Sciatic nerve (tissue), 2 donors: ENCODE results near the gene DHRS2. TPM values are rescaled to one million over a fixed set of nuclear protein-coding genes. Genes with fewer than 3 reads are reported as not detected.

Experiments
- ATAC-seq: fragments of 200-7000 bp; cut with Tn5 transposase; one replicate; pipeline ENCODE4 v1.9.1; 2020; ENCODE audit warnings: mild to moderate bottlenecking, moderate library complexity
- DNase-seq: peaks from one replicate; pipeline ENCODE4 v3.0.0-alpha.2; 2020; ENCODE audit warnings: low spot score
- intact Hi-C: fragments of 100-400 bp; cut with DNase I; formaldehyde crosslinking; loops from one replicate; pipeline ENCODE4 v1.14.2; 2022
- total RNA-seq: library from RNA; stranded (reverse); fragmentation: NEBNext Ultra II Directional; extraction: Animal tissue kit (Norgen Biotek cat#: 25700); gene quantifications from one replicate; pipeline ENCODE4 v1.2.1, GENCODE V29; 2021
- donor health status: DM: no; HTN: no; CAD: no.
- donor health status: DM: no; HTN: no; CAD: no.

The DHRS2 gene
- total RNA-seq, 1 donor from 2014 or later: not detected

- intact Hi-C loops: no loop called here
- DNase-seq (no peak), ATAC-seq (no peak)
Observed at GRCh38 chr14:23641915-23642588, 5.9 kb downstream of the DHRS2 start.

- intact Hi-C loops: no loop called here
- no peak for ATAC-seq
- no peak for DNase-seq
Observed at GRCh38 chr14:23643533-23644194, 7.5 kb downstream of the DHRS2 start.

- no peak for DNase-seq
- ATAC-seq: no peak
- intact Hi-C loops: no loop called here
Observed at GRCh38 chr14:23644195-23644918, 8.2 kb downstream of the DHRS2 start.

DNA sequence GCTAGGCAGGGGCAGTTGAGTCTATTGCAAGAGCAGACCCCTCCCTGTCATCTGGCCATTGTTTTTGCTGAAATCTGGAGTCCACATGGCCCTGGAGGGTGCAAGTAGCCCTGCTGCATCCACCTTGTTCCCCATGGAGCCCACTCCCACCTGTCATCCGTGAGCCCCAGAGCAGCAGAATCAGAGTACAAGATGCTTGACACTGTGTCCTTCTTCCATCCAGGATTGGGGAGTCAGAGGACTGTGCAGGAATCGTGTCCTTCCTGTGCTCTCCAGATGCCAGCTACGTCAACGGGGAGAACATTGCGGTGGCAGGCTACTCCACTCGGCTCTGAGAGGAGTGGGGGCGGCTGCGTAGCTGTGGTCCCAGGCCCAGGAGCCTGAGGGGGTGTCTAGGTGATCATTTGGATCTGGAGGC, 8.8 kb downstream of the DHRS2 start:
- no peak for DNase-seq
- intact Hi-C loops: no loop called here
- ATAC-seq: no peak

- ATAC-seq (no peak), DNase-seq (no peak)
- intact Hi-C loops: no loop called here
Observed at GRCh38 chr14:23645504-23645811, 9.3 kb downstream of the DHRS2 start.

GRCh38 chr14:23645812-23646647, 9.9 kb downstream of the DHRS2 start:
- no peak for DNase-seq
- intact Hi-C loops: no loop called here
- no peak for ATAC-seq

- no peak for ATAC-seq
- intact Hi-C loops: no loop called here
- no peak for DNase-seq
Observed at GRCh38 chr14:23646648-23647549, 10.7 kb downstream of the DHRS2 start.

DNA sequence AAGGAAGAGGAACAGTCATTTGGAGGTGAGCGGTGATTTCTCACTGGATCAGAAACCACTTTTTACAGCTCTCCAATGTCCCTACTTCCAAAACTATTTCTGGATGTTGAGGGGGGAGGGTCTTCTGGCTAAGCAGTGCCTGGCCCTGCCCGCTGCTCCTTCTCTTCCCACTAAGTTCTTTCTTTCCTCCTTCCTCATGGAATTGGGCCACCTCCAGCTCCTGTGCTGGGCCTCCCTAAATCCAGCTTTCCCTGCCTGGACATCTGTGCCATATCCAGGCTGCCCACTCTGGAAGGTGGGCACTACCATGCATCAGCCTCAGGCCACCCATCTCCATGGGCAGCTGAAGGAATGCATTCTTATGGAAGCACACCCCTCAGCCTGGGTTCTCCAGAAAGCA, 11.5 kb downstream of the DHRS2 start:
- DNase-seq: no peak
- no peak for ATAC-seq
- intact Hi-C loops: no loop called here

DNA sequence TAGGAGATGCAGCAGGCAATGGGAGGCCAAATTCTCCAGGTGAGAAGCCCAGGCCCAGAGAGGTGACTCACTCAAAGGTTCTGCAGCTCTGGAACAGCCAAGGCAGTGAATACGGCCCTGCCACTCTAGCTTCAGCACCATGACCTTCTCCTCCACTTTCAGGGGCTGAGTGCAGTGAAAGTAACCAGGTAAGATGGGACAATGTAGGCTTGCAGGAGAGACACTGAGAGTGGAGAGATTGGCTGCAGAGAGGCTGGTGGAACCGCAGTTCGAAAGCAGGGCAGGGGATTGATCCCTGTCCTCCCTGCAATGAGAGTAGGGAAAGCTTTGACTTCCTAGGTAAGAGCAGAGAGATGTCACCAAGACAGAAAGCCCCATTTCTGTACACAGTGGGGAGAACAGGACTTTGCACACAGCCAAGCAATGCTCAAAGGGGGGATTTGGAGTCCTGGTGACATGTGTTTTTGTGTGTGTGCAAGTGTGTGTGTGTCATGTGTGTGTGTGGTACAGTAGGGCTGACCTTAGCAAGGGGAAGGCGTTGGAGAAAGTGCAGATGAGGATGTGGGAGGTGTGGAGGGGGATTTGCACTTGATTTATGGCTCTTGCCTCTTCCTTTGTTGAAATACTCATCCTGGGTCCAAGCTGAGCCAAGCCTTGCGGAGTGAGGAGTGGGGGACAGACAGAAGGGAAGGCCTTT, 12.7 kb downstream of the DHRS2 start:
- ATAC-seq: no peak

GRCh38 chr14:23650506-23650905, 14.3 kb downstream of the DHRS2 start:
- ATAC-seq (no peak), DNase-seq (no peak)
- intact Hi-C loops: no loop called here

More for the DNA sequence above, 12.7 kb downstream of the DHRS2 start:
- intact Hi-C loops: no loop called here
- DNase-seq: no peak

DNA sequence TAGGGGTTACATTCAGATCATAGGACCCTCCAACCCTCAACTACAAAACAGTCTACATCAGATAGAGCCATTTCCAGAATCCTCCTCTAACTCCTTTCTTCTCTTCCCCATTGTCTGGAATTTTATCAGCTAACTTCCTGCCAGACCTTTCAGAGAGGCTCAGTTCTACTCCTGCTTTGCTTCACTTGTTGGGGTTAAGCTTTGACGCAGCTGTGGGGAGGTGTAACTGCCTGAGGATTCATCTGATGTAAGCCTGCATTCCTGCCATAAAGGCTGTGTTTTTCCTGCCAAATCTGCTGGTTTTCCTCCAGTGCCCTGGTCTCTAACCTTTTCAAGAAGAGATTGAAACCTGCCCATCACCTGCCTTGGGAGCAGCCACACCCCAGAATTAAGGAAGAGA, 16.9 kb downstream of the DHRS2 start:
- DNase-seq: no peak
- intact Hi-C loops: no loop called here
- ATAC-seq: no peak

DNA sequence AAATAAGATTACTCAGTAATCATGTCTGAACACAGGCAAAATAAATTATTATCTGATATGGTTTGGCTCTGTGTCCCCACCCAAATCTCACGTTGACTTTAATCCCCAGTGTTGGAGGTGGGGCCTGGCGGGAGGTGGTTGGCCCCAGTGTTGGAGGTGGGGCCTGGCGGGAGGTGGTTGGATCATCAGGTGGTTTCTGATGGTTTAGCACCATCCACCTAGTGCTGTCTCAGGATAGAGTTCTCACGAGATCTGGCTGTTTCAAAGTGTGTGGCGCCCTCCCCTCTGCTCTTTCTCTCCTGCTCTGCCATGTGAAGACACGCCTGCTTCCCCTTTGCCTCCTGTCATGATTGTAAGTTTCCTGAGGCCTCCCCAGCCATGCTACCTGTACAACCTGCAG, 18.1 kb downstream of the DHRS2 start:
- DNase-seq (no peak), ATAC-seq (no peak)
- intact Hi-C loops: no loop called here

GRCh38 chr14:23657959-23658470, 21.9 kb downstream of the DHRS2 start:
- DNase-seq (no peak), ATAC-seq (no peak)
- intact Hi-C loops: no loop called here

GRCh38 chr14:23660290-23661226, 24.4 kb downstream of the DHRS2 start:
- ATAC-seq (no peak), DNase-seq (no peak)
- intact Hi-C loops: no loop called here

DNA sequence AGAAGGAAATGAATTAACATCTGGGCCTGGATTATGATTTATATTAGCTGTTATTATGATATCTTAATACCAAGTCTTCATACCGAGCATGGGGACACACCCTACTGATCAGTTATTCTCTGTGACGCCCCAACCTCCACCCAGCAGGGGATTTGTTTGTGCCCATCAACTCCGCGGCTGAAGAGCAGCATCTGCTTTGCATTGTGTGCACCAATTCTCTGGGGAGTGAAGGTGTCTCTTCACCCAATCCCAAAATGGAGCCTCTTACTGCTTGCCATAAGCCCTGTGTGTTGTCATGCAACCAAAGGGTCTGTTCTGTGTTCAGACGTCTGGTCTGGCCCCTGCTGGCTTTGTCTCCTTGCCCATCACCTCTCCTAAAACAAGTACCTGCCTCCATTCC, 25.4 kb downstream of the DHRS2 start:
- intact Hi-C loops: no loop called here
- ATAC-seq (no peak), DNase-seq (no peak)

DNA sequence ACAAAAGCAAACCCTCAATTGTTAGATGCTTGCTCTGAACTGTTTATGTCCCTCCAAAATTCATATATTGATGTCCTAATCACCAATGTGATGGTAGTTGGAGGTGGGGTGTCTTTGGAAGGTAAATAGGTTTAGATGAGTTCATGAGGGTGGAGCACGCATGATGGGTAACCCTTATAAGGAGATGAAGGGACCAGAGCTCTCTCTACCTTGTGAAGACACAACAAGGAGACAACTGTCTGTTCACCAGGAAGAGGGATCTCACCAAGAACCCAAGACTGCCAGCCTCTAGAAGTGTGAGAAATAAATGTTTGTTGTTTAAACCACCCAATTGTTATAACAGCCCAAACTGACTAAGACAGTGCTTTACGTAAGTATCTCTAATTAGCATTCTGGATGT, 27.0 kb downstream of the DHRS2 start:
- intact Hi-C loops: no loop called here
- ATAC-seq: no peak

DNA sequence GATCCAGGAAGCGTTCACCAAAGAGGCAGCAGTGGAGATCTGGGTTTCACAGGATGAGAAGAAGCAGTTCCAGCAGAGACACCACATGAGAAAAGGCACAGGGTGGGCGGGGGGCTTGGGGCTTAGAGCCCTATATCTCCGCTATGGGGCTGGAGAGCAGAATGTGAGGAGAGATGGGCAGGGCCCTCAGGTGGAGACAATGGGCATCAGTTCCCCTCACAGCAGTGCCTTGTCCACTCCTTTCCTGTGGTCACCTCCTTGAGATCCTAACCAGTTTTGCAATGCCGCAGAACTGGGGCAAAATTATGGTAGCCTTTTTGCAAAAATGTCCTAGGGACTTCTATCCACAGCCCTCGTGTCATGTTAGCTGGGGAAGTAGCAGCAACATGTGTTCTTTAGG, 27.5 kb downstream of the DHRS2 start:
- intact Hi-C loops: no loop called here
- DNase-seq: no peak
- ATAC-seq: no peak

More for the DNA sequence above, 27.0 kb downstream of the DHRS2 start:
- DNase-seq: no peak
